SK-N-SH (cell line): Measurements from ENCODE around the gene FEM1C. TPM values are rescaled to one million over a fixed set of nuclear protein-coding genes. Genes with fewer than 3 reads are reported as not detected.

Experiments used
- CTCF ChIA-PET: fragments of 300-600, 350-600 bp; formaldehyde crosslinking; extraction: SDS; loops from one replicate; lab custom pipeline; 2021; lab: Yijun Ruan, JAX
- POLR2A ChIA-PET: fragments of 350-600 bp; sonication (Branson Sonifier 250); formaldehyde crosslinking; extraction: SDS; loops from one replicate; lab custom pipeline; 2020; ENCODE audit warnings: antibody characterized with exemption, inconsistent platforms; lab: Yijun Ruan, JAX
- DNase-seq: peaks from one replicate; pipeline ENCODE4 v3.0.0; 2012
- H2AFZ ChIP-seq: fragments of 200-600 bp; sonication (generic); 2 replicates; pipeline ENCODE4 v1.8.1; 2016; ENCODE audit warnings: antibody characterized with exemption, mild to moderate bottlenecking, low read depth
- H3F3A ChIP-seq: fragments of 200-600 bp; sonication (generic); replicated peaks from 2 replicates; pipeline ENCODE3; 2016; ENCODE audit warnings: antibody characterized with exemption, mild to moderate bottlenecking; ENCODE audit not compliant: insufficient read depth
- H3K27ac ChIP-seq, 2 experiments: fragments of 200-500 bp in 1 of 2; fragments of 200-600 bp in 1 of 2; sonication (Bioruptor generic) in 1 of 2; sonication (generic), shearing (Covaris generic) in 1 of 2; 2 replicates each; pipeline versions ENCODE4 v1.5.1 to v1.6.1; 2014 to 2016; ENCODE audit warnings: low read depth in 2 of 2, inconsistent platforms in 1 of 2, low read length in 1 of 2, mild to moderate bottlenecking in 1 of 2, mixed read lengths in 1 of 2
- H3K27me3 ChIP-seq: fragments of 200-600 bp; sonication (generic), shearing (Covaris generic); 2 replicates; pipeline ENCODE4 v1.6.1; 2016; ENCODE audit warnings: mixed run types; ENCODE audit not compliant: insufficient read depth
- H3K36me3 ChIP-seq, 2 experiments: fragments of 200-500 bp in 1 of 2; fragments of 200-600 bp in 1 of 2; sonication (Bioruptor generic) in 1 of 2; sonication (generic) in 1 of 2; replicated peaks in 1 of 2; 2 replicates each; pipeline versions ENCODE3 to v1.5.1; 2014 to 2016; ENCODE audit warnings: low read length in 1 of 2, mild to moderate bottlenecking in 1 of 2; ENCODE audit not compliant: insufficient read depth in 2 of 2, control insufficient read depth in 1 of 2
- H3K4me1 ChIP-seq, 2 experiments: fragments of 200-500 bp in 1 of 2; fragments of 200-600 bp in 1 of 2; sonication (Bioruptor generic) in 1 of 2; sonication (generic), shearing (Covaris generic) in 1 of 2; 2 replicates each; pipeline versions ENCODE4 v1.5.1 to v1.6.1; 2014 to 2016; ENCODE audit warnings: low read depth in 1 of 2, low read length in 1 of 2, mixed run types in 1 of 2; ENCODE audit not compliant: insufficient read depth in 2 of 2, control insufficient read depth in 1 of 2
- H3K4me2 ChIP-seq: fragments of 200-600 bp; sonication (generic), shearing (Covaris generic); 2 replicates; pipeline ENCODE4 v1.6.1; 2017; ENCODE audit warnings: mixed run types
- H3K4me3 ChIP-seq, 2 experiments: fragments of 200-500 bp in 1 of 2; fragments of 200-600 bp in 1 of 2; sonication (Bioruptor generic) in 1 of 2; sonication (generic), shearing (Covaris generic) in 1 of 2; 2 replicates each; pipeline versions ENCODE4 v1.5.1 to v1.8.1; 2014 to 2016; ENCODE audit warnings: low read depth in 2 of 2, inconsistent platforms in 1 of 2, low read length in 1 of 2, mild to moderate bottlenecking in 1 of 2, mixed read lengths in 1 of 2, moderate library complexity in 1 of 2
- H3K79me2 ChIP-seq: fragments of 200-600 bp; sonication (generic); 2 replicates; pipeline ENCODE4 v1.8.1; 2017; ENCODE audit warnings: mild to moderate bottlenecking; ENCODE audit not compliant: insufficient read depth
- H3K9ac ChIP-seq: fragments of 200-600 bp; sonication (generic); 2 replicates; pipeline ENCODE4 v1.6.1; 2017; ENCODE audit warnings: mixed run types
- H3K9me2 ChIP-seq: fragments of 200-600 bp; sonication (generic); 2 replicates; pipeline ENCODE4 v1.6.1; 2017; ENCODE audit warnings: mixed run types
- H3K9me3 ChIP-seq: fragments of 200-600 bp; sonication (generic); 2 replicates; pipeline ENCODE4 v1.6.1; 2017; ENCODE audit warnings: mixed run types, mild to moderate bottlenecking, moderate library complexity
- H4K20me1 ChIP-seq: fragments of 200-600 bp; sonication (generic); 2 replicates; pipeline ENCODE4 v1.6.1; 2017; ENCODE audit warnings: mild to moderate bottlenecking, mixed run types; ENCODE audit not compliant: insufficient read depth
- EP300 ChIP-seq, 2 experiments: IDR thresholded peaks; 2 replicates each; pipeline versions ENCODE4 v1.4.0 to v1.6.1; 2012; ENCODE audit warnings: borderline replicate concordance in 1 of 2, low read depth in 1 of 2, low read length in 1 of 2
- FOXM1 ChIP-seq: IDR thresholded peaks from 2 replicates; pipeline ENCODE4 v1.4.0; 2012; ENCODE audit warnings: low read depth, mild to moderate bottlenecking
- JUND ChIP-seq: IDR thresholded peaks from 2 replicates; pipeline ENCODE4 v1.4.0; 2012
- MAX ChIP-seq: IDR thresholded peaks from 2 replicates; pipeline ENCODE4 v1.4.0; 2012; ENCODE audit warnings: low read depth
- MXI1 ChIP-seq: IDR thresholded peaks from 2 replicates; pipeline ENCODE4 v1.6.1; 2012; ENCODE audit warnings: mild to moderate bottlenecking, low read depth, low read length, improper control_type of control experiment
- NRF1 ChIP-seq: IDR thresholded peaks from 2 replicates; pipeline ENCODE4 v1.6.1; 2012; ENCODE audit warnings: low read depth, mild to moderate bottlenecking, low read length
- PBX3 ChIP-seq: IDR thresholded peaks from 2 replicates; pipeline ENCODE4; 2012
- POLR2AphosphoS5 ChIP-seq: IDR thresholded peaks from 2 replicates; pipeline ENCODE4 v1.6.1; 2012; ENCODE audit warnings: low read depth, low read length
- REST ChIP-seq: IDR thresholded peaks from 2 replicates; pipeline ENCODE4 v1.6.1; 2012; ENCODE audit warnings: mild to moderate bottlenecking, low read depth, low read length, moderate library complexity
- RFX5 ChIP-seq: IDR thresholded peaks from 2 replicates; pipeline ENCODE4 v1.6.1; 2012; ENCODE audit warnings: mild to moderate bottlenecking, improper control_type of control experiment, low read length
- SIN3A ChIP-seq: IDR thresholded peaks from 2 replicates; pipeline ENCODE4 v1.6.1; 2012; ENCODE audit warnings: low read depth, mild to moderate bottlenecking, low read length, moderate library complexity, borderline replicate concordance
- TAF1 ChIP-seq: IDR thresholded peaks from 2 replicates; pipeline ENCODE4 v1.6.1; 2012; ENCODE audit warnings: low read depth, mild to moderate bottlenecking, low read length, moderate library complexity, borderline replicate concordance
- USF1 ChIP-seq: IDR thresholded peaks from 2 replicates; pipeline ENCODE4 v1.4.0; 2012; ENCODE audit warnings: low read depth, borderline replicate concordance
- YY1 ChIP-seq: IDR thresholded peaks from 2 replicates; pipeline ENCODE4 v1.4.0; 2012; ENCODE audit warnings: low read depth, mild to moderate bottlenecking
- WGBS: methylation state at CpG from one replicate; pipeline ENCODE4 v1.1.6; 2017; ENCODE audit warnings: low lambda C conversion rate; 5-methylcytosine and 5-hydroxymethylcytosine counted together
- polyA plus RNA-seq, 3 experiments: library from polyadenylated mRNA; depleted of rRNA; stranded (reverse); fragments of >200 nt; gene quantifications; 2 replicates each; pipeline ENCODE4 v1.2.3, GENCODE V29; 2012

Gene FEM1C
- polyA plus RNA-seq, 1 of the 3 experiments (the other 2 are of a cell fraction) = 2.8 TPM

- H3F3A ChIP-seq = no peaks in the 10 kb centered on the region
- CTCF ChIA-PET = interaction anchor here (0.6 to 3.5 kb wide), 7 partner anchors 29 to 248 kb away, joined by 3 to 9 read pairs (median 3); no protein-coding TSS in a partner anchor
- H3K36me3 ChIP-seq = peaks cover 39 to 41% of the 10 kb centered on the region in 2 experiments
- TF ChIP-seq MXI1 (peak; percentile 28; the same call in 1 of the 2 replicates), SIN3A (no peak), MAX (no peak; the same call in 1 of the 2 replicates), USF1 (no peak), TAF1 (0 out of 2 replicates have a peak, but pooled peaks have one; percentile 10)
- POLR2A ChIA-PET = interaction anchor here (0.6 to 2.0 kb wide), 3 partner anchors 102 to 248 kb away, joined by 3 to 9 read pairs (median 3); partner anchors contain the start of gene CCDC112
- peaks cover 0 to 11% of the 10 kb centered on the region in 2 experiments; a peak in 2 of 4 replicates for H3K4me1 ChIP-seq
- peaks cover 59% of the 10 kb centered on the region for H3K79me2 ChIP-seq
- no peaks in the 10 kb centered on the region for H3K27me3 ChIP-seq
- peaks cover 10% of the 10 kb centered on the region for H3K9me3 ChIP-seq
- H2AFZ ChIP-seq = no peak overlapping the region
- peak overlapping the region; percentile 99 for H3K9ac ChIP-seq
- H3K9me2 ChIP-seq = no peaks in the 10 kb centered on the region
- no peak for DNase-seq
- peak overlapping the region; percentile 95 to 96 for H3K27ac ChIP-seq
- 6% methylated on average over 14 of the region's 15 CpGs for WGBS
- peaks cover 53% of the 10 kb centered on the region for H4K20me1 ChIP-seq
- peak overlapping the region; percentile 87 for H3K4me2 ChIP-seq
- H3K4me3 ChIP-seq = peak overlapping the region; percentile 89 to 97
These were observed 1.1 kb downstream of the FEM1C start for GRCh38 chr5:115543365-115544042.

- Histone ChIP-seq H3K27ac (peak overlapping the region in 1 of 2 experiments; percentile 96; a peak in 3 of 4 replicates), H3K9me2 (no peaks in the 10 kb centered on the region), H3K9me3 (peaks cover 10% of the 10 kb centered on the region), H2AFZ (no peak overlapping the region), H3K4me2 (peak overlapping the region; percentile 87), H4K20me1 (peaks cover 60% of the 10 kb centered on the region), H3F3A (no peaks in the 10 kb centered on the region), H3K79me2 (peaks cover 66% of the 10 kb centered on the region), H3K36me3 (peaks cover 46 to 48% of the 10 kb centered on the region in 2 experiments), H3K27me3 (no peaks in the 10 kb centered on the region), H3K4me3 (peak overlapping the region; percentile 89 to 97), H3K4me1 (peaks cover 0 to 11% of the 10 kb centered on the region in 2 experiments; a peak in 2 of 4 replicates), H3K9ac (peak overlapping the region; percentile 99)
- TF ChIP-seq PBX3 = no peak
- no peak for TF ChIP-seq YY1
- TF ChIP-seq JUND = no peak
- no peak for TF ChIP-seq EP300 (IDR thresholded peaks at IDR 0.05; ENCODE audit: borderline replicate concordance in 1 of 2, low read depth in 1 of 2, low read length in 1 of 2)
- no peak for TF ChIP-seq NRF1
- TF ChIP-seq POLR2AphosphoS5 = no peak
- TF ChIP-seq REST = no peak
- no peak for TF ChIP-seq FOXM1
- no peak for TF ChIP-seq RFX5
- WGBS = 23% methylated on average over 9 of the region's 10 CpGs
- no peak for DNase-seq
- POLR2A ChIA-PET = no interaction called here
- CTCF ChIA-PET = interaction anchor here (0.6 to 3.5 kb wide), 5 partner anchors 20 to 233 kb away, joined by 3 to 9 read pairs (median 3); no protein-coding TSS in a partner anchor
These were observed 1.8 kb downstream of the FEM1C start for GRCh38 chr5:115542651-115543364.
